NT2/D1 (cell line): ENCODE results near the gene GPAM.

Experiments
- DNase-seq: peaks from one replicate; pipeline ENCODE4 v3.0.0-alpha.2; 2011; ENCODE audit warnings: low read depth, low spot score
- H3K27me3 ChIP-seq: 2 replicates; pipeline ENCODE4 v1.6.0; 2011; ENCODE audit warnings: mild to moderate bottlenecking; ENCODE audit not compliant: insufficient read length, insufficient read depth
- H3K36me3 ChIP-seq: 2 replicates; pipeline ENCODE4 v1.6.1; 2011; ENCODE audit warnings: mild to moderate bottlenecking, low read length, mixed read lengths; ENCODE audit not compliant: insufficient read depth, insufficient read length
- H3K4me1 ChIP-seq: 2 replicates; pipeline ENCODE4 v1.5.1; 2011; ENCODE audit not compliant: insufficient read depth, insufficient read length
- H3K4me3 ChIP-seq: 2 replicates; pipeline ENCODE4 v1.5.1; 2011; ENCODE audit warnings: low read depth; ENCODE audit not compliant: insufficient read length
- H3K9ac ChIP-seq: 2 replicates; pipeline ENCODE4 v1.6.0; 2011; ENCODE audit warnings: low read depth; ENCODE audit not compliant: insufficient read length
- H3K9me3 ChIP-seq: 2 replicates; pipeline ENCODE4 v1.5.1; 2011; ENCODE audit warnings: mild to moderate bottlenecking, low read length; ENCODE audit not compliant: insufficient read depth
- SUZ12 ChIP-seq: IDR thresholded peaks from 2 replicates; pipeline ENCODE4 v1.6.1; 2011; ENCODE audit not compliant: insufficient read length, insufficient read depth; ENCODE audit errors: extremely low read depth
- YY1 ChIP-seq: IDR thresholded peaks from 2 replicates; pipeline ENCODE4 v1.6.1; 2011; ENCODE audit not compliant: insufficient read length, insufficient read depth
- ZNF274 ChIP-seq: IDR thresholded peaks from 2 replicates; pipeline ENCODE4 v1.6.1; 2011; ENCODE audit warnings: mild to moderate bottlenecking, low read depth, low read length

The GPAM gene

GRCh38 chr10:112191791-112192190, 8.2 kb upstream of the GPAM start:
- no peak overlapping the region for H3K9ac ChIP-seq
- H3K36me3 ChIP-seq = no peaks in the 10 kb centered on the region
- no peak for DNase-seq
- no peaks in the 10 kb centered on the region for H3K9me3 ChIP-seq
- no peaks in the 10 kb centered on the region for H3K27me3 ChIP-seq
- H3K4me3 ChIP-seq = no peak overlapping the region
- H3K4me1 ChIP-seq = no peaks in the 10 kb centered on the region
- TF ChIP-seq ZNF274 = no peak
- TF ChIP-seq SUZ12 = no peak
- no peak for TF ChIP-seq YY1

GRCh38 chr10:112191041-112191590, 7.6 kb upstream of the GPAM start:
- no peaks in the 10 kb centered on the region for H3K36me3 ChIP-seq
- DNase-seq = no peak
- H3K4me1 ChIP-seq = no peaks in the 10 kb centered on the region
- H3K27me3 ChIP-seq = no peaks in the 10 kb centered on the region
- TF ChIP-seq YY1 (no peak), ZNF274 (no peak), SUZ12 (no peak)
- no peak overlapping the region for H3K4me3 ChIP-seq
- H3K9me3 ChIP-seq = no peaks in the 10 kb centered on the region
- no peak overlapping the region for H3K9ac ChIP-seq

GRCh38 chr10:112189465-112189864, 5.9 kb upstream of the GPAM start:
- Histone ChIP-seq H3K36me3 (no peaks in the 10 kb centered on the region), H3K4me3 (no peak overlapping the region), H3K4me1 (no peaks in the 10 kb centered on the region), H3K9me3 (no peaks in the 10 kb centered on the region), H3K9ac (no peak overlapping the region), H3K27me3 (no peaks in the 10 kb centered on the region)
- no peak for DNase-seq
- TF ChIP-seq YY1 = no peak
- TF ChIP-seq ZNF274 = no peak
- TF ChIP-seq SUZ12 = no peak

GRCh38 chr10:112187527-112187926, 4.0 kb upstream of the GPAM start:
- H3K4me1 ChIP-seq = no peaks in the 10 kb centered on the region
- no peak for DNase-seq
- H3K4me3 ChIP-seq = no peak overlapping the region
- H3K27me3 ChIP-seq = no peaks in the 10 kb centered on the region
- TF ChIP-seq ZNF274 = no peak
- TF ChIP-seq SUZ12 = no peak
- TF ChIP-seq YY1 = no peak
- no peak overlapping the region for H3K9ac ChIP-seq
- no peaks in the 10 kb centered on the region for H3K9me3 ChIP-seq
- H3K36me3 ChIP-seq = no peaks in the 10 kb centered on the region

DNA sequence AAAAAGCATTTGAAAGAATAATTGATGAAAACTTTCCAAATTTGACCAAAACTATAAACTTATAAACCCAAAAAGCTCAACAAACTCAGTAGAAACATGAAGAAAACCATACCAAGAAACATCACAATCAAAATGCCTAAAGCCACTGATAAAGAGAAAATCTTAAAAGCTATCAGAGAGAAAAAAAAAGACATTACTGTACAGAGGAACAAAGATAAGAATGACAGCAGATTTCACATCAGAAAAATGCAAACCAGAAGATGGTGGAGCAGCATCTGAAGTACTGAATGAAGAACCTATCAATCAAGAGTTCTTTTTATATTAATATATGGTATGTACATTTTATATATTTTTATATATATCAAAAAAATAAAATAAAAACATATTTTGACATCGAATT, 2.4 kb upstream of the GPAM start:
- DNase-seq = no peak
- Histone ChIP-seq H3K4me1 (no peaks in the 10 kb centered on the region), H3K27me3 (no peaks in the 10 kb centered on the region), H3K9me3 (no peaks in the 10 kb centered on the region), H3K36me3 (peaks cover 8% of the 10 kb centered on the region), H3K9ac (no peak overlapping the region), H3K4me3 (no peak overlapping the region)
- TF ChIP-seq ZNF274 = no peak
- no peak for TF ChIP-seq SUZ12
- TF ChIP-seq YY1 = no peak

DNA sequence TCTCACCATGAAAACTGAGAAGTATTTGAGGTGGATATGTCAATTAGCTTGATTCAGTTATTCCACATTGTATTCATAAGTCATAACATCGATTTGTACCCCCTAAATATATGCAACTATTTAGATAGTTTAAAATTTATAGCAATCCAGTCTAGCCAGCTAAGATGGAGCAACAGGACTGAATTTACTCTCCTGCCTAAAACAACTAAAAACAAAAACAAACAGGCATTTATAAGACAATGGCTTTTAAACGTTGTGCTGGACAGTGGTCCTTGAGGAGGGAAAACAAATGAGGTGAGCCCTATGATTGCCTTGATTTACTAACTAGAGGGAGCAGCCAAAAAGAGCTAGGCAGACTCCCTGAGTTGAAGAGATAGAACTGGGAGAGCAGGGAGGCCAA, 814 bp upstream of the GPAM start:
- H3K27me3 ChIP-seq = no peaks in the 10 kb centered on the region
- no peak overlapping the region for H3K9ac ChIP-seq
- H3K36me3 ChIP-seq = peaks cover 21% of the 10 kb centered on the region
- no peaks in the 10 kb centered on the region for H3K9me3 ChIP-seq
- DNase-seq = no peak
- H3K4me1 ChIP-seq = no peaks in the 10 kb centered on the region
- TF ChIP-seq ZNF274 (no peak), SUZ12 (no peak), YY1 (no peak)
- peak overlapping the region; percentile 76 for H3K4me3 ChIP-seq

GRCh38 chr10:112184052-112184371, 447 bp upstream of the GPAM start:
- no peaks in the 10 kb centered on the region for H3K4me1 ChIP-seq
- no peaks in the 10 kb centered on the region for H3K9me3 ChIP-seq
- no peak for DNase-seq
- H3K27me3 ChIP-seq = no peaks in the 10 kb centered on the region
- no peak for TF ChIP-seq ZNF274
- TF ChIP-seq YY1 = no peak
- no peak for TF ChIP-seq SUZ12
- H3K4me3 ChIP-seq = peak overlapping the region; percentile 76
- peak overlapping the region; percentile 81 for H3K9ac ChIP-seq
- peaks cover 25% of the 10 kb centered on the region for H3K36me3 ChIP-seq
